A549 (cell line): ENCODE data around the gene IPO11.

ENCODE experiments used
- POLR2A ChIP-seq: IDR thresholded peaks from 2 replicates; pipeline ENCODE4 v1.6.1; 2012; ENCODE audit warnings: mild to moderate bottlenecking, low read length
- TF ChIP-seq, protein P1 (sequence below): fragments of >200 bp; sonication (Bioruptor Twin); formaldehyde crosslinking; IDR thresholded peaks from 3 replicates; pipeline ENCODE4 v1.5.1; 2016

DNA sequence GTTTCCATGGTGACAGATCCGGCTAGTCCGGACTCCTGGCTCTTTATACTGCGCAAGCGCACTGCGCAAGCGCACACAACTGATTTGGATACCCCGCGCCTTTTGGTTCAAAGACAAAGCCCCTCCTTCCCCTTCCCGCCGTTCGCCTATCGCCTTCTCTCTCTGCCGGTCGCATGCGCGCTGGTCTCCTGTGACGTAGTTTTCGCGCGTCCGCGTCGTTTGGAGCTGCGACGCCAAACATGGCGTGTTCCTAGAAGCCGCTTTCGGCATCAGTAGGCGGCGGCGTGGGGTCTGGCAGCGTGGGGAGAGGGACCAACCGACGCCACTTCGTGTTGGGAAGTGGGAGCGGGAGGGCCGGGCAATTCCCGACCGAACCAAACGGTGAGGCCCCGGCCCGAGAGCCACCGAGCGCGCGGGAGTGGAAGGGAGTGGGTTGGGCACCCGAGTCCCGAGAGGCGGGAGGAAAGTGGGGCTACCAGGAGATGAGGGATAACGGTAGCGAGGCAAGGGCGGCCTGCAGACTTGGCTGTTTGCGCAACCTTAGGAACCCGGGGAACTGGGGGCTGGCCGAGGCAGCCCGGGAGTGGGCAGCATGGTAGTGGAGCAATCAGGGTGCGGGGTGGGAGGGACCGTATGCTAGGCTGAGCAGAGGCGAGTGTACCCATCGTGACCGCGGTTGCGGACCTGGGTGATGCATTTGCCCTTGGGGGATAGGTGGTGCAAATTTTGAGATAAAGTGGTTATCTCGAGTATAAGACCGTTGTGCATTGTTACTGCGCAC lies at the start of gene IPO11:
- TF ChIP-seq, protein P1, sequence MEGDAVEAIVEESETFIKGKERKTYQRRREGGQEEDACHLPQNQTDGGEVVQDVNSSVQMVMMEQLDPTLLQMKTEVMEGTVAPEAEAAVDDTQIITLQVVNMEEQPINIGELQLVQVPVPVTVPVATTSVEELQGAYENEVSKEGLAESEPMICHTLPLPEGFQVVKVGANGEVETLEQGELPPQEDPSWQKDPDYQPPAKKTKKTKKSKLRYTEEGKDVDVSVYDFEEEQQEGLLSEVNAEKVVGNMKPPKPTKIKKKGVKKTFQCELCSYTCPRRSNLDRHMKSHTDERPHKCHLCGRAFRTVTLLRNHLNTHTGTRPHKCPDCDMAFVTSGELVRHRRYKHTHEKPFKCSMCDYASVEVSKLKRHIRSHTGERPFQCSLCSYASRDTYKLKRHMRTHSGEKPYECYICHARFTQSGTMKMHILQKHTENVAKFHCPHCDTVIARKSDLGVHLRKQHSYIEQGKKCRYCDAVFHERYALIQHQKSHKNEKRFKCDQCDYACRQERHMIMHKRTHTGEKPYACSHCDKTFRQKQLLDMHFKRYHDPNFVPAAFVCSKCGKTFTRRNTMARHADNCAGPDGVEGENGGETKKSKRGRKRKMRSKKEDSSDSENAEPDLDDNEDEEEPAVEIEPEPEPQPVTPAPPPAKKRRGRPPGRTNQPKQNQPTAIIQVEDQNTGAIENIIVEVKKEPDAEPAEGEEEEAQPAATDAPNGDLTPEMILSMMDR = no peak
- peak; percentile 63 for TF ChIP-seq POLR2A
